ENCODE results near the gene GNB1.

DNA sequence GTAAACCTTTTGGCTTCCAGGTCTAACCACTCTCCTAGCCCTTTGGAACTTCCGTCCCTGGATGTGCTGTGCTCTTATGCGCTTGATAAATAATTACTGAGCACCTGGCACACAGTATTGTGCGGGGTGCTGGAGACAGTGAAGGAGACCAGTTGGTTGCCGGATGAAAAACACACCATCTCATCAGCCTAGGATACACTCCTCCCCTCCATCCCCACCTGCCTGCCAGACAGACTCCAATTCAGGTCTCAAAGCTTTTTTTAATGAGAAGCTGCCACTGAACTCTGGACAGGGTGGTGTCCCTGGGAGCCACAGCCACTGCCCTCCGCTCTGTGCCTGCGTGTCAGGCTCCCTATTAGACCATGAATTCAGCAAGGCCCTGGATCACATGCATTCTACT lies 9.2 kb downstream of the GNB1 start:
- TF ChIP-seq, protein P1, sequence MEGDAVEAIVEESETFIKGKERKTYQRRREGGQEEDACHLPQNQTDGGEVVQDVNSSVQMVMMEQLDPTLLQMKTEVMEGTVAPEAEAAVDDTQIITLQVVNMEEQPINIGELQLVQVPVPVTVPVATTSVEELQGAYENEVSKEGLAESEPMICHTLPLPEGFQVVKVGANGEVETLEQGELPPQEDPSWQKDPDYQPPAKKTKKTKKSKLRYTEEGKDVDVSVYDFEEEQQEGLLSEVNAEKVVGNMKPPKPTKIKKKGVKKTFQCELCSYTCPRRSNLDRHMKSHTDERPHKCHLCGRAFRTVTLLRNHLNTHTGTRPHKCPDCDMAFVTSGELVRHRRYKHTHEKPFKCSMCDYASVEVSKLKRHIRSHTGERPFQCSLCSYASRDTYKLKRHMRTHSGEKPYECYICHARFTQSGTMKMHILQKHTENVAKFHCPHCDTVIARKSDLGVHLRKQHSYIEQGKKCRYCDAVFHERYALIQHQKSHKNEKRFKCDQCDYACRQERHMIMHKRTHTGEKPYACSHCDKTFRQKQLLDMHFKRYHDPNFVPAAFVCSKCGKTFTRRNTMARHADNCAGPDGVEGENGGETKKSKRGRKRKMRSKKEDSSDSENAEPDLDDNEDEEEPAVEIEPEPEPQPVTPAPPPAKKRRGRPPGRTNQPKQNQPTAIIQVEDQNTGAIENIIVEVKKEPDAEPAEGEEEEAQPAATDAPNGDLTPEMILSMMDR (IDR thresholded peaks at IDR 0.05; ENCODE audit: poor library complexity) = no peak
- TF ChIP-seq EZH2 (IDR thresholded peaks at IDR 0.05; ENCODE audit: borderline replicate concordance) = no peak
